ENCODE results near the gene METTL1.
"Not testable (repeated sequence)": the region's sequence is repeated elsewhere in the genome, so short reads cannot be mapped to it uniquely, and the experiment has no call there.

The METTL1 gene

DNA sequence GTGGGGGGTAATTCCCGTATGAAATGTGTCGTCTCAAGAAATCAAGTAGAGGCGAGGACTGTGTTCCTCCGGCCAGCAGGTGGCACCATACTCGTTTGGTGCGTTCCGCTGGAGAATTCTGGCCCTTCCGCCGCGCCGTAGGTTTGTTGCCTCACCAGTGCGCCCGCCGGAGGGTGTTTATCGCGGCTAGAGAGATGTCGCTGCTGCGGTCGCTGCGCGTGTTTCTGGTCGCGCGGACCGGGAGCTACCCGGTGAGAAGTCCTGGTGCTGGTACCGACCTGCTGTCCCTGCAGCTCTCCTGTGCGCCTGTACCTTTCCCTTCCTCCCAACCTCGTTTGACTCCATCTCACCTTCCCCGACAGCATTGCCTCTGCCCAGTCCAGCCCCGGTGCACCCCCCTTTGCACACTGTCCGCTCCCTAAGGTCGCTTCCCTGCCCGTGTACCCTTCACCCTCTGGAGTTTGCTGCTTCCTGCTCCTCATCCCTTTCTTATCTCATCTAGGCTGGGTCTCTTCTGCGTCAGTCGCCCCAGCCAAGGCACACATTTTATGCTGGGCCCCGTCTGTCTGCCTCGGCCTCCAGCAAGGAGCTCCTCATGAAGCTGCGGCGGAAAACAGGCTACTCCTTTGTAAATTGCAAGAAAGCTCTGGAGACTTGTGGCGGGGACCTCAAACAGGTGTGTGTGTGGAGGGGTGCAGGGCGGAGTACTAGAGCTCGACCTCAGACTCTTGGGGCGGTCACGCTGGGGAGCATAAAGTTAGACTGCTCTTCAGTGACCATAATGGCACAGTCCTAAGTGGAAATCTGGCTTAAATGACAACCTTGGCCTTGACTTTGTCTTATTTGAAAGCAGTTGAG is 10.9 kb upstream of the METTL1 start, which contains the start of gene TSFM:
TSS of gene TSFM (plus strand) at position 180 of the 858 bp plus-strand sequence. CDS start at position 195, 15 bp downstream.
- in situ Hi-C loops (cut with HindIII; ENCODE audit: low pct_unique_long_range_greater_than_20kb, low sequenced_read_pairs): no loop called here
- DNase-seq (ENCODE audit: low read depth in 1 of 2, low spot score in 1 of 2): peak; percentile 72 to 98
- no peak for TF ChIP-seq JUND (IDR thresholded peaks at IDR 0.05; ENCODE audit: low read depth)

DNA sequence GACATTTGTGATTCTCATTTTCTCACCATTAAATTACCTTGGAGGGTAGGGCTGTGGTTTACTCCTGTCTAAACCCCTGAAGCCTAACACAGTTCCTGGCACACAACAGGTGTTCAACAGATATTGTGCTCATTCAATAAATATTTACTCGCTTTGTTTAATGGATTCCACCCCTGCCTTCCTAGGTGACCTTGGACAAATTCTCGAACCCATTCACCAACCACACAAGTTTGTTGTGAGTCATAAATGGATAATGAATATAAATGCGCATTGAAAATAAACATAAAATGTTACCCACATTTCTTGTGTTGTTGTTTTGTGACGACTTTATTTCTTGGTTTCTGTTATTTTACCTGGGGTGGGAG is 10.3 kb upstream of the METTL1 start:
- no peak for TF ChIP-seq JUND (IDR thresholded peaks at IDR 0.05; ENCODE audit: low read depth)
- in situ Hi-C loops (cut with HindIII; ENCODE audit: low pct_unique_long_range_greater_than_20kb, low sequenced_read_pairs): no loop called here
- no peak for DNase-seq (ENCODE audit: low read depth in 1 of 2, low spot score in 1 of 2)

DNA sequence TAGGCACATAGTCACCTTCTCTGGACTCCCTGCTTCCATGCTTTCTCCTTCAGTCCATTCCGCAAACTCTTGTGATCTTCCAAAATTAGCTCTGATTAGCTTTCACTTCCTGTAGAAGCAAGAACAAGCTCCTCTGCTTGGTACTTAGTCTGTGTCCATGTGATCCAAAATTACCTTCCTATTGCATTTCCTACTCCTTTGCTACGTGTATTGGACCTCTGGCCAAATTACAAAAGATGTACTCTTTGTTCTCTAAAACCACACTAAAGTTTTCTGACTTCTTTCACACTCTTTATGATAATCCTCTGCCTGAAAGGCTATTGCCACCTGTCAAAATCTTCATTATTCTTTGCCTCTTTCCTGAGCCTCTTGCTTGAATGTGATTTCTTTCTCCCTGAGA is 9.9 kb upstream of the METTL1 start:
- TF ChIP-seq JUND (IDR thresholded peaks at IDR 0.05; ENCODE audit: low read depth): no peak
- in situ Hi-C loops (cut with HindIII; ENCODE audit: low pct_unique_long_range_greater_than_20kb, low sequenced_read_pairs): no loop called here
- DNase-seq (ENCODE audit: low read depth in 1 of 2, low spot score in 1 of 2): no peak

DNA sequence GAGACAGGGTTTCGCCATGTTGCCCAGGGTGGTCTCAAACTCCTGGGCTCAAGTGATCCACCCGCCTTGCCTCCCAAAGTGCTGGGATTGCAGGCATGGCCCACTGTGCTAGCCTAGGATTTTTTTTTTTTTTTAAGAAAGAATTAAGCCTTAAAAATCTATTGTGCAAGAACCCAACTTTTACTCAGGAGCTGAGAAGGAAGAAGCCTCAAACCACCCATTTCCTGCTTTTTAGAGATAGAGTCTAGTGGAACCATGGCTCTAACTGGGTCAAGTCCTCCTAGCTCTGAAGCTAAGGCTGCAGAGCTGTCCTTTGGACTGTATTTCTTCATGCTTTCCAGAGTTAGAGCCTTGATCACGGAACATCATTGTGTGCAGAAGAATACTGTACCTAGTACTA is 9.3 kb upstream of the METTL1 start:
- TF ChIP-seq JUND (IDR thresholded peaks at IDR 0.05; ENCODE audit: low read depth): no peak
- in situ Hi-C loops (cut with HindIII; ENCODE audit: low pct_unique_long_range_greater_than_20kb, low sequenced_read_pairs): no loop called here
- no peak for DNase-seq (ENCODE audit: low read depth in 1 of 2, low spot score in 1 of 2)

DNA sequence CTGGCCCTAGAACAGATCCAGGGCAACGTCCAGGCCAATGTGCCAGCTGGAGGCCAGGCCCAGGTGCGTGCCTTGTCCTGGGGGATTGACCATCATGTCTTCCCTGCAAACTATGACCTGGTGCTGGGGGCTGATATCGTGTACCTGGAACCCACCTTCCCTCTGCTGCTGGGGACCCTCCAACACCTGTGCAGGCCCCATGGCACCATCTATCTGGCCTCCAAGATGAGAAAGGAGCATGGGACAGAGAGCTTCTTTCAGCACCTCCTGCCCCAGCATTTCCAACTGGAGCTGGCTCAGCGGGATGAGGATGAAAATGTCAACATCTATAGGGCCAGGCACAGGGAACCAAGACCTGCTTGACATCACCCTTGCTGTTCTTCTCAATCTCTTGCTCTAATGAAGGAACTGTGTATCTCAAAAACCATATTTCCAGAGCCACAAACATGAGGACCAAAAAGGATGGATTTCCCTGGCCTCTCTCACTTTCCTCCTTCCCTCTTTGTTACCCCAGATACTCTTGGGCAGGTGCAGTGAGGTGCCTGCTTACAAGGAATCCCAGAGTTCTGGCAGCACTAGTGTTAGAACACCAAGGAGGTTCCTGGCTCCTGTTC is 8.5 kb upstream of the METTL1 start:
- no peak for TF ChIP-seq JUND (IDR thresholded peaks at IDR 0.05; ENCODE audit: low read depth)
- DNase-seq (ENCODE audit: low read depth in 1 of 2, low spot score in 1 of 2): no peak
- in situ Hi-C loops (cut with HindIII; ENCODE audit: low pct_unique_long_range_greater_than_20kb, low sequenced_read_pairs): no loop called here

DNA sequence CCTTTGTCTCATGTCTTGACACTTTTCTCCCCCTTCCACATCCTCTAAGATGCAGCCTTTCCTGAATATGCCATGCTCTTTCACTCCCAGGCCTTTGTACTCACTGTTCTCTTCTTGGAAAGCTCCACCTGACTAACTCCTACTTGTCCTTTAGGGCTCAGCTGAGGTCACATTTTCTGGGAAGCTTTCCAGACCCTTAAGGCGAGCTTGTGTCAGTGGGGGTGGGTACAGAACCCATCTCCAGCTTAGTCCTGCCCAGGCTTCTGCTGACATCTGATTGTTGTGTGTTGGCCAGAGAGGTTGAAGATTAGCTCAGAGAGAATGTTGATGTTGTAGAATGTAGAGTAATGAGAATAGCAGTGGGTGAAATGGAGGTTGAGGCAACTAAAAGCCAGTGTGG is 7.8 kb upstream of the METTL1 start:
- no peak for DNase-seq (ENCODE audit: low read depth in 1 of 2, low spot score in 1 of 2)
- in situ Hi-C loops (cut with HindIII; ENCODE audit: low pct_unique_long_range_greater_than_20kb, low sequenced_read_pairs): no loop called here
- no peak for TF ChIP-seq JUND (IDR thresholded peaks at IDR 0.05; ENCODE audit: low read depth)

DNA sequence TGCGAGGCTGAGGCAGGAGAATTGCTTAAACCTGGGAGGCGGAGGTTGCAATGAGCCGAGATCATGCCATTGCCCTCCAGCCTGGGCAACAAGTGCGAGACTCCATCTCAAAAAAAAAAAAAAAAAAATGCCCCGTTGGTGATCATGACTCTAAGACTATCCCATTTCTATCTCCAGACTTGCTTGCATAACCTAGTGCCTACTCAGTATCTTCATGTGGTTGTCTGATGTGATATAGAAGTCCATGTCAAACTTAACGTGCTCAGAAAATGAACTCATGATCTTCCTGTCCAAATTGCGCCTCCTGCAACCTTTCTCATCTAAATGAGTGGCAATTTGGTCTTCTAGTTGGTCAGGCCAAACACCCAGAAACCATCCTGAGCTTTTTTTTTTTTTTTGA is 6.0 kb upstream of the METTL1 start:
- no peak for TF ChIP-seq JUND (IDR thresholded peaks at IDR 0.05; ENCODE audit: low read depth)
- in situ Hi-C loops (cut with HindIII; ENCODE audit: low pct_unique_long_range_greater_than_20kb, low sequenced_read_pairs): no loop called here
- DNase-seq (ENCODE audit: low read depth in 1 of 2, low spot score in 1 of 2): no peak

DNA sequence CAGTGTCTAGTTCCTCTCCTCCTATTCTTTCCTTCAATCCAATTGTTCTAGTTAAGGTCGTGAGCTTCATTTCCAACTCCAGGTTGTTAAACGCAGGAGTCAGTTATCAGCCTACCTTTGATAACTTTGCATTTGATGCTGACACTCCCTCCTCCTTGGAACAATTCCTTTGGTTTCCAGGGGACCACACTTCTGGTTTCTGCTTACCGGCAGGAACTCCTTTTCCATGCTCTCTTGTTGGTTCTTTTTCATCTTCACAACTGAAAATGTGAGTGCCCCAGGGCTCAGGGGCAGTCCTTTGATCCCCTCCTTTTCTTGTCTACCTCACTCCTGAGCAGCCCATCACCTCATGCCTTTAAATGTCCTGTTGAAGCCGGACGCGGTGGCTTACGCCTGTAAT is 5.5 kb upstream of the METTL1 start:
- DNase-seq (ENCODE audit: low read depth in 1 of 2, low spot score in 1 of 2): no peak
- TF ChIP-seq JUND (IDR thresholded peaks at IDR 0.05; ENCODE audit: low read depth): no peak
- in situ Hi-C loops (cut with HindIII; ENCODE audit: low pct_unique_long_range_greater_than_20kb, low sequenced_read_pairs): no loop called here

DNA sequence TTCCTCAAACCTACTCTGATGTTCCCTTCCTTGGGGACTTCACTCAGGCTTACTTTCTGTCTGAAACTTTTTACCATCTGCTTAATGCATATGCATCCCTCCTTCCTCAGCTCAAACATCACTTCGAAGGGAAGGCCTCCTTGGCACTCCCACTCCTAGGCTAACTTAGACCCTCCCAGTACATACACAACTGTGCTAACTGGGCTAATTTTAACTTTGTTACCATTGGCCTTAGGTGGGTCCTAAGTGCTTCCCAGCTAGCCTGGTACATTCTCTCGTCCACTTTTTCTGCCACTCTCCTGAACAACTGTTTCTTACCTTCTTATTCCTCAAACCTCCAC is 4.3 kb upstream of the METTL1 start:
- no peak for DNase-seq (ENCODE audit: low read depth in 1 of 2, low spot score in 1 of 2)
- in situ Hi-C loops (cut with HindIII; ENCODE audit: low pct_unique_long_range_greater_than_20kb, low sequenced_read_pairs): no loop called here
- no peak for TF ChIP-seq JUND (IDR thresholded peaks at IDR 0.05; ENCODE audit: low read depth)

DNA sequence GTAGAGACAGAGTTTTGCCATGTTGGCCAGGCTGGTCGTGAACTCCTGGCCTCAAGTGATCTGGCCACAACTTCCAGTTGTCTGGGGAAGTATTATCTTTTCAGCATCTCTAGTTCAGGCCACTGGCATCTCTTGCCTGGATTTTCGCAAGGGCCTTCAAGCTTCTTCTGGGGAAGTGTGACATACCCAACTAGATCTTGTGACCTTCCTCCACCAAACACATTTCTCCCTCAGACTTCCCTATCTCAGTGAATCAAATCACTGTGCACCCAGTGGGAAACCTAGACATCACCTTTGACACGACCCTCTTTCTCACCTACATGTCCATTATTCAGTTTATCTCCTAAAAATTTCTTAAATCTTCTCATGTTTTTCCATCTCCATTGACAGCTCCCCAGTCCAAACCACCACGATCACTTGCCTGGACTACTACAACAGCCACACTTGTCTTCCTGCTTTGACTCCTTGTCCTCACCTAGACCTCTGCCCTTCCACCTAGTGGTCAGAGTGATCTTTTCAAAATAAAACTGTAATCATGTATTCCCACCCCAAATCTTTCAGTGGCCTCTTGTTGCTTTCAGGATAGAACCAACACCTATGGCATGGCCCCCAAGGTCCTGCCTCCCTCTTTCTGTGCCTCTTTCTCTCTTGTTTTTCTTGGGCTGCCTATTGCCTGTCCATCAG is 3.8 kb upstream of the METTL1 start:
- DNase-seq (ENCODE audit: low read depth in 1 of 2, low spot score in 1 of 2): no peak
- in situ Hi-C loops (cut with HindIII; ENCODE audit: low pct_unique_long_range_greater_than_20kb, low sequenced_read_pairs): no loop called here
- TF ChIP-seq JUND (IDR thresholded peaks at IDR 0.05; ENCODE audit: low read depth): no peak

DNA sequence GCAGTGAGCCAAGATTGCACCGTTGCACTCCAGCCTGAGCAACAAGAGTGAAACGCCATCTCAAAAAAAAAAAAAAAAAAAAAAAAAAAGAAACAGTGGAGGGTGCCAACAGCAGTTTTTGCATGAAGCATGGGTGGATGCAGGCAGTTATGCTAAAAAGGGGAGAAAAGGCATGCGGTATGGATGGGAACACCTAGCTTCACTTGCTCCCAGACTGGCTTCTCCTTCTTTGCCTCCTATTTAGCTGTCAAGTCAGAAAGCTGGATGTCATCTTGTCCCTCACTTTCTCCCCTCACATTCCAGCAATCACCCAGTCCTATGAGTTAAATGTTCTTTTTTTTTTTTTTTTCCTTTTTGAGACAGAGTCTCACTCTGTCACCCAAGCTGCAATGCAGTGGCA is 3.1 kb upstream of the METTL1 start:
- in situ Hi-C loops (cut with HindIII; ENCODE audit: low pct_unique_long_range_greater_than_20kb, low sequenced_read_pairs): no loop called here
- no peak for DNase-seq (ENCODE audit: low read depth in 1 of 2, low spot score in 1 of 2)
- no peak for TF ChIP-seq JUND (IDR thresholded peaks at IDR 0.05; ENCODE audit: low read depth)

DNA sequence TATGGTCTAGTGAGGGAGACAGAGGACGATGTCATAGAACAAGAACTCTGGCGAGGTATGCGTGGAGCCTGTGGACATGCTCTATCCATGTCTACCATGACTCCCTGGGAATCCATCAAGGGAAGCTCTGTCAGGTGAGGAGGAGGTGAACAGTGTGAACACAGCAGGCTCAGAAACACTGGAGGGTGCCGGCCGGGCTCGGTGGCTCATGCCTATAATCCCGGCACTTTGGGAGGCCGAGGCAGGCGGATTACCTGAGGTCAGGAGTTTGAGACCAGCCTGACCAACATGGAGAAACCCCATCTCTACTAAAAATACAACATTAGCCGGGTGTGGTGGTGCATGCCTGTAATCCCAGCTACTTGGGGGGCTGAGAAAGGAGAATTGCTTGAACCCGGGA is 2.7 kb upstream of the METTL1 start:
- in situ Hi-C loops (cut with HindIII; ENCODE audit: low pct_unique_long_range_greater_than_20kb, low sequenced_read_pairs); DNase-seq (ENCODE audit: low read depth in 1 of 2, low spot score in 1 of 2): not testable (repeated sequence)

All from T47D (cell line).